Fibroblast of the aortic adventitia (primary cell): ENCODE results near the gene KLK12. TPM values are rescaled to one million over a fixed set of nuclear protein-coding genes. Genes with fewer than 3 reads are reported as not detected.

ENCODE experiments used
- DNase-seq: peaks from one replicate; pipeline ENCODE4 v3.0.0-alpha.2; 2010; ENCODE audit warnings: low read depth
- H3K4me3 ChIP-seq: 2 replicates; pipeline ENCODE4 v1.5.1; 2011; ENCODE audit warnings: low read depth, mild to moderate bottlenecking, control low read depth, low read length, moderate library complexity
- total RNA-seq: library from RNA; depleted of rRNA; stranded (reverse); fragments of >200 nt; gene quantifications from 2 replicates; pipeline ENCODE4 v1.2.3, GENCODE V29; 2012; ENCODE audit warnings: low replicate concordance
- TF ChIP-seq, protein P1 (sequence below): IDR thresholded peaks from 2 replicates; pipeline ENCODE4 v1.5.1; 2011; ENCODE audit warnings: mild to moderate bottlenecking, low read length, control low read depth, inconsistent platforms; ENCODE audit not compliant: insufficient read depth

The KLK12 gene
- total RNA-seq, 1 donor, result not detected

GRCh38 chr19:51015691-51016267 lies 19.0 kb downstream of the KLK12 start:
- no peak overlapping the region for H3K4me3 ChIP-seq
- TF ChIP-seq, protein P1, sequence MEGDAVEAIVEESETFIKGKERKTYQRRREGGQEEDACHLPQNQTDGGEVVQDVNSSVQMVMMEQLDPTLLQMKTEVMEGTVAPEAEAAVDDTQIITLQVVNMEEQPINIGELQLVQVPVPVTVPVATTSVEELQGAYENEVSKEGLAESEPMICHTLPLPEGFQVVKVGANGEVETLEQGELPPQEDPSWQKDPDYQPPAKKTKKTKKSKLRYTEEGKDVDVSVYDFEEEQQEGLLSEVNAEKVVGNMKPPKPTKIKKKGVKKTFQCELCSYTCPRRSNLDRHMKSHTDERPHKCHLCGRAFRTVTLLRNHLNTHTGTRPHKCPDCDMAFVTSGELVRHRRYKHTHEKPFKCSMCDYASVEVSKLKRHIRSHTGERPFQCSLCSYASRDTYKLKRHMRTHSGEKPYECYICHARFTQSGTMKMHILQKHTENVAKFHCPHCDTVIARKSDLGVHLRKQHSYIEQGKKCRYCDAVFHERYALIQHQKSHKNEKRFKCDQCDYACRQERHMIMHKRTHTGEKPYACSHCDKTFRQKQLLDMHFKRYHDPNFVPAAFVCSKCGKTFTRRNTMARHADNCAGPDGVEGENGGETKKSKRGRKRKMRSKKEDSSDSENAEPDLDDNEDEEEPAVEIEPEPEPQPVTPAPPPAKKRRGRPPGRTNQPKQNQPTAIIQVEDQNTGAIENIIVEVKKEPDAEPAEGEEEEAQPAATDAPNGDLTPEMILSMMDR, result no peak
- no peak for DNase-seq

DNA sequence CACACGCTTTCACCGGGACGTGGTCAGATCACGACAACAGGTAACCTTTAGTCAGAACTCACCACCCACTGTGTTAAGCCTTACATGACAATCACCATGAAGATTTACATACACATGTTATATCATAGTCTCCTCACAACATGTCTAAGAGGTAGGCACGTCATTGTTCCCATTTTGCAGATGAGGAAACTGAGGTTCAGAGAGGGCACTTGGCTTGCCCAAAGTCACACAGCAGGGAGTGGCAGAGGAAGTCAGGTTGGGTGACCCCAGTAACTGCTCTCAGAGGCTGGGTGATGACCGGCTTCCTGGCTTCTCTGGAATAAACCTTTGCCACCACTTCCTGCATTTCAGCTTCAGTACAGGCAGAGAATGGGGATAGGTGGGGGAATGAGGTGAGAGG lies 20.6 kb downstream of the KLK12 start:
- DNase-seq, result no peak
- no peak overlapping the region for H3K4me3 ChIP-seq
- TF ChIP-seq, protein P1, result no peak

GRCh38 chr19:51012661-51013190 lies 22.1 kb downstream of the KLK12 start:
- TF ChIP-seq, protein P1, result no peak
- no peak for DNase-seq
- no peak overlapping the region for H3K4me3 ChIP-seq

DNA sequence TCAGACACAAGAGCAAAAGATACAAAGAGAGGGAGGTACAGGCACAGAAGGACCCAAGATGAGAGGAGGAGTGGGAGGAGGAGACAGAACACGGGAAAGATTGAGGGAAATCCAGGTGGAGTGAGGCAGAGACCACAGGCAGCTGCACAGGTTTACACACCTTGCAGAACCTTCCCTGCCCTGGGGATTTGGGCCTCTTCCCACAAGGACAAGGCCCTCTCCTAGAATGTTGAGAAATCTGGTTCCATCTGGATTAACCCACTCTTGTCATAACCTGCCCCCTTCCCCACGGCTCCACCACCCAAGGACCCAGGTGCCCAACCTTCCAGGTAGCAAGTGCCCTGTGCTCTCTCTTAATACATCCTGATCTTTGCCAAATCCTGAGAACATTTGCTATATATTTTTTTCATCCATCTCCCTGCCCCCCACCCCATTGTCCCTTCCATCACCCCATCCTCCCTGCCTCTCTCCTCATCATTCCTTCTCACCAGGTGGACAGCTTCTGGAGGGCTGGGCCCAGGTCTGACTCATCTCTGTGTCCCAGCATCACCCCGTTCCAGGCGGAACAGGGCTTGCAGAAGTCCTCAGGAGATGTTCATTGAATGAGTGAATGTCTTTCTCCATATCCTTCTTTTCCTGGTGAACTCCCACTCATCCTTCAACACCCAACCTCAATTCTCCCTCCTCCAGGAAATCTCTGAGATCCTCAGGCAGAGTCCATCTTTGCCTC lies 24.6 kb downstream of the KLK12 start:
- no peak for DNase-seq
- TF ChIP-seq, protein P1, result no peak
- H3K4me3 ChIP-seq, result no peak overlapping the region

DNA sequence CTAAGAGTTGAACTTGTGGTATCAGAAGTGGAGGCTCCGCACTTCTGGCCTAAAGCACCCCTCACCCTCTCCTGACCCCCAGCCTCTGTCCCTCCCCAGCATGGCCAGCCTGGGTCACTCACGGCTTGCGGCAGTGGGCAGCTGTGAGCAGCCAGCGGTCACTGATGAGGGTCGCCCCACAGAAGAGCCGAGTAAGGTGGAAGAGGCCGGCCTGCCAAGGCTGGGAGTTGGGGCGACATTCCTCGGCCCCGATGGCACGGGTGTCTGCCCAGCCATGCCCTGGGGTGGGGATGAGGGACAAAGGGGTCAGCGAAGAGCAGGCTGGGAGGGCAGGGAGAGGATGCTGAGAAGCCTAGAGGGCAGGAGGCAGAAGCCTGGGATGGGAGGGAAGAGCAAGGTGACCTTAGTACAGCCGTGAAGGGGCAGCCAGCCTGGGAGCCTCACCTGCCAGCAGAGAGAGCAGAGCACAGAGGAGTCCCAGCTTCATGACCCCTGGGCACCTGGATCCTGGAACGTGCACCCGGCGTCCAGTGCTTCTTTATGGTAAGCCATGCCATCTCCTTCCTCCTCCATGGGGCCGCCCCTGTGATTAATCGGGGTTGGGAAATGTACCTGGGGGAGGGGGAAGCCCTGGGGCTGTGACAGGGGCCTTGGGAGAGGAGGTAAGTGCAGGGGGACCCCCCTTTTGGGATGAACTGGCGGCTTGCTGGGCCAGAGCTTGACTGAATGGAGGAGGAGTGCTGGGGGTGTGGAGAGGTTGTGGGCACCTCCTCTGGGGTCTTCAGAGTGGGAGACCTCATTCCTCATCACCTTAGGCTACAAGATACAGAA lies 25.5 kb downstream of the KLK12 start:
- no peak for DNase-seq

DNA sequence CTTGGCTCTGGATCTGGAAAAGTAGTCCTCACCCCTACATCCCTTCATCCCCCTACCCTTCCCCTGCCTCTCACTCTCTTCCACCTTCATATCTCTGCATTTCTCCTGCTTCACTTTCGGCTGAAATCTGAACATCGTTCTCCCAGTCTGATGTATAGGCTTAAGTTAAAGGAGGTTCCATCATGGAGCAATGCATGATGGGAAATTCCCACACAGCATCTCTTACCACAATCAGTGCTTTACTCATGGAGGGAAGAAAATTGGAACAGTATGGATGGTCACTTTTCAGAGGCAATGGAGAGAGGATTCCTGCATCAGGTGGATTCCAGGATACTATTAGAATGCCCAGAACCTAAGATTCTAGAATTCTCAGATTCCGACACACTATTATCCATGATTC lies 27.3 kb downstream of the KLK12 start:
- no peak overlapping the region for H3K4me3 ChIP-seq
- TF ChIP-seq, protein P1, result no peak
- DNase-seq, result no peak

More for the DNA sequence above, 25.5 kb downstream of the KLK12 start:
- no peak overlapping the region for H3K4me3 ChIP-seq
- TF ChIP-seq, protein P1, result no peak
